ENCODE data around the gene WNK4. TPM values are rescaled to one million over a fixed set of nuclear protein-coding genes. Genes with fewer than 3 reads are reported as not detected.

The WNK4 gene
- total and polyA plus RNA-seq, 11 donors: 1.2 TPM; not detected in 10

GRCh38 chr17:42748908-42749798 lies 31.3 kb upstream of the WNK4 start:
- no peak overlapping the region for H3K4me3 ChIP-seq
- peaks cover 0 to 2% (median 0%) of the 10 kb centered on the region in 9 donors for H3K27me3 ChIP-seq
- H3K36me3 ChIP-seq: no peaks in the 10 kb centered on the region
- DNase-seq: no peak
- intact Hi-C loops (cut with DNase I): loop anchor here in 2 of 10 donors (2.0 to 10.0 kb wide), 2 partner anchors 14 to 76 kb away; partner anchors contain the start of gene BECN1 (in 1 of the 2)
- peak in 1 of 4 donors; percentile 35 for ATAC-seq
- H3K9me3 ChIP-seq: no peaks in the 10 kb centered on the region
- TF ChIP-seq, protein P1, sequence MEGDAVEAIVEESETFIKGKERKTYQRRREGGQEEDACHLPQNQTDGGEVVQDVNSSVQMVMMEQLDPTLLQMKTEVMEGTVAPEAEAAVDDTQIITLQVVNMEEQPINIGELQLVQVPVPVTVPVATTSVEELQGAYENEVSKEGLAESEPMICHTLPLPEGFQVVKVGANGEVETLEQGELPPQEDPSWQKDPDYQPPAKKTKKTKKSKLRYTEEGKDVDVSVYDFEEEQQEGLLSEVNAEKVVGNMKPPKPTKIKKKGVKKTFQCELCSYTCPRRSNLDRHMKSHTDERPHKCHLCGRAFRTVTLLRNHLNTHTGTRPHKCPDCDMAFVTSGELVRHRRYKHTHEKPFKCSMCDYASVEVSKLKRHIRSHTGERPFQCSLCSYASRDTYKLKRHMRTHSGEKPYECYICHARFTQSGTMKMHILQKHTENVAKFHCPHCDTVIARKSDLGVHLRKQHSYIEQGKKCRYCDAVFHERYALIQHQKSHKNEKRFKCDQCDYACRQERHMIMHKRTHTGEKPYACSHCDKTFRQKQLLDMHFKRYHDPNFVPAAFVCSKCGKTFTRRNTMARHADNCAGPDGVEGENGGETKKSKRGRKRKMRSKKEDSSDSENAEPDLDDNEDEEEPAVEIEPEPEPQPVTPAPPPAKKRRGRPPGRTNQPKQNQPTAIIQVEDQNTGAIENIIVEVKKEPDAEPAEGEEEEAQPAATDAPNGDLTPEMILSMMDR (IDR thresholded peaks at IDR 0.05): peak in 1 of 12 donors; percentile 4
- TF ChIP-seq POLR2A (IDR thresholded peaks at IDR 0.05): no peak
- peaks cover 7 to 52% (median 39%) of the 10 kb centered on the region in 12 donors for H3K4me1 ChIP-seq
- WGBS, 4 donors: 56 to 69% (median 65%) methylated on average over 11 of the region's 11 CpGs
- peak overlapping the region in 11 of 12 donors; percentile 40 to 84 (median 58) for H3K27ac ChIP-seq

DNA sequence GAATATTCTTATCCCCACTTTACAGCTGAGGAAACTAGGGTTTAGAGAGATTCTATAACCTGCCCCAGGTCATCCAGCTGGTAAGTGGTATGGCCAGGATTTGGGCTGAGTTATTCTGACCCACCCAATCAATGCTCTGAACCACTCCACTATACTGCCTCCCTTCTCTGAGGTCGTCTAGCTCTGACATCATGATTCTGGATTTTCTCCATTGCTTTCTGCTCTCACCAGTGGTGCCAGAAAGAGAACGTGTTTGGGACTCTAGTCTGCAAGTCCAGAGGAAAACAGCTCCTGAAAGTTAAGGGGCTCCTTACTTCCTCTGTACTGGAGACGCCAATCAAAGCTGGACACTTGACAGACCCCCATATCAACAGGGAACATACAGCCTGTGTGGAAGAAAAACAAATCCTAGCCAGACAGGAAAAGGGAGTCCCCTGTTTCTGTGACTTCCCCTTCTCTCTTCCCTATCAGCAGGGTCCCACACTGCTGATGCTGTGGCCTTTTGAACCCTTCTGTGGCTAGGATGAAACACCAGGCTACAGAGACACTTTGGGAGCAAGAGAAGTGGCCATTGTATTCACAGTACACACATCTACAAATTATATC lies 29.6 kb upstream of the WNK4 start:
- TF ChIP-seq, protein P1 (IDR thresholded peaks at IDR 0.05): no peak
- no peak for TF ChIP-seq POLR2A (IDR thresholded peaks at IDR 0.05)
- 32 to 46% (median 34%) methylated on average over 3 of the region's 3 CpGs for WGBS, 4 donors
- ATAC-seq (peak; percentile 10 to 60 (median 33)), DNase-seq (no peak)
- peaks cover 7 to 45% (median 34%) of the 10 kb centered on the region in 12 donors for H3K4me1 ChIP-seq
- H3K9me3 ChIP-seq: no peaks in the 10 kb centered on the region
- no peaks in the 10 kb centered on the region for H3K36me3 ChIP-seq
- intact Hi-C loops (cut with DNase I): no loop called here
- no peak overlapping the region for H3K4me3 ChIP-seq
- H3K27me3 ChIP-seq: peaks cover 0 to 3% (median 0%) of the 10 kb centered on the region in 9 donors
- H3K27ac ChIP-seq: peak overlapping the region in 8 of 12 donors; percentile 51 to 84 (median 62)

DNA sequence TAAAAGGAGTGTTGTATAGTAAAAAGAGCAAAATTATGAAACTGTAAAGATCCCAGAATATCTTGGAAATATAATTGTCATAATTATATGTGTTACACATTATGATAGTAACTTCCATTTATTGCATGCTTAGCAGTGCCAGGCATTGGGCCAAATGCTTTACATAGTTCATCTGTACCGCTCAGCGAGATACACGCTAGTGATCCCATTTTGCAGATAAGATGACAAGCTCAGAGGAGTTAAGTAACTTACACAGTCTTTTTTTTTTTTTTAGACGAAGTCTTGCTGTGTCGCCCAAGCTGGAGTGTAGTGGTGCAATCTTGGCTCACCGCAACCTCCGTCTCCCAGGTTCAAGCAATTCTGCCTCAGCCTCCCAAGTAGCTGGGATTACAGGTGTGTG lies 28.8 kb upstream of the WNK4 start:
- 42 to 53% (median 50%) methylated on average over 7 of the region's 7 CpGs for WGBS, 4 donors
- peak overlapping the region in 2 of 12 donors; percentile 66 to 84 for H3K27ac ChIP-seq
- intact Hi-C loops (cut with DNase I): no loop called here
- TF ChIP-seq, protein P1 (IDR thresholded peaks at IDR 0.05): no peak
- no peak for TF ChIP-seq POLR2A (IDR thresholded peaks at IDR 0.05)
- DNase-seq (no peak), ATAC-seq (no peak)
- peaks cover 0 to 3% (median 0%) of the 10 kb centered on the region in 9 donors for H3K27me3 ChIP-seq
- H3K36me3 ChIP-seq: no peaks in the 10 kb centered on the region
- no peaks in the 10 kb centered on the region for H3K9me3 ChIP-seq
- peaks cover 7 to 45% (median 34%) of the 10 kb centered on the region in 12 donors for H3K4me1 ChIP-seq
- H3K4me3 ChIP-seq: no peak overlapping the region

- ATAC-seq (peak; percentile 74 to 89 (median 82)), DNase-seq (peak in 4 of 5 donors; percentile 23 to 78 (median 52))
- Histone ChIP-seq H3K27me3 (peaks cover 0 to 7% (median 0%) of the 10 kb centered on the region in 9 donors), H3K27ac (peak overlapping the region in 4 of 12 donors; percentile 3 to 43 (median 14)), H3K36me3 (no peaks in the 10 kb centered on the region), H3K9me3 (no peaks in the 10 kb centered on the region), H3K4me1 (peaks cover 0 to 31% (median 19%) of the 10 kb centered on the region in 12 donors), H3K4me3 (no peak overlapping the region)
- intact Hi-C loops (cut with DNase I): loop anchor here in 1 of 10 donors (5.0 kb wide), 1 partner anchor 172 kb away; no protein-coding TSS in a partner anchor
- 69 to 79% (median 72%) methylated on average over 3 of the region's 3 CpGs for WGBS, 4 donors
- no peak for TF ChIP-seq POLR2A (IDR thresholded peaks at IDR 0.05)
- TF ChIP-seq, protein P1 (IDR thresholded peaks at IDR 0.05): no peak
Measured at GRCh38 chr17:42754782-42755181, 25.6 kb upstream of the WNK4 start.

Data from heart left ventricle (tissue), 16 donors.